ENCODE data around the gene RBFOX2. TPM values are rescaled to one million over a fixed set of nuclear protein-coding genes. Genes with fewer than 3 reads are reported as not detected.
"Not testable (repeated sequence)": the region's sequence is repeated elsewhere in the genome, so short reads cannot be mapped to it uniquely, and the experiment has no call there.

Gene RBFOX2
- polyA plus RNA-seq, 2 of the 4 experiments (the other 2 are of a cell fraction), result 30.3 to 77.7 TPM

DNA sequence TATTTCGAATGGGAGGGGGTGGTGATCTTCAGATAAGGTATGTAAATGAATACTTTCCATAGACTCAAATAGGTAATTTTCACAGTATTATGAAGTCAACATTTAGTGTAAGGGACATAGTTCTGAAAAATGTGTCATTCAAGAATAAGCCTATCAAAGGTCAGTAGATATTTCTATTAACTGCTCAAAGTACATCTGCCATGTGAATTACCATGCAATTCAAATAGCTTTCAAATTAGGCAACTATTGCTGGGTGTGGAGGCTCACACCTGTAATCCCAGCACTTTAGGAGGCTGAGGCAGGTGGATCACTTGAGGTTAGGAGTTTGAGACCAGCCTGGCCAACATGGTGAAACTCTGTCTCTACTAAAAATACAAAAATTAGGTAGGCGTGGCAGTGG, 236.8 kb downstream of the RBFOX2 start:
- H3K4me2 ChIP-seq; H3K27ac ChIP-seq; CTCF ChIA-PET; DNase-seq (ENCODE audit: low read depth in 1 of 2, low spot score in 1 of 2); FAIRE-seq; H3K4me3 ChIP-seq; H3K9me3 ChIP-seq; H3K4me1 ChIP-seq; ATAC-seq; POLR2A ChIA-PET: not testable (repeated sequence)
- WGBS (ENCODE audit: missing lambda C conversion rate), result 93% methylated on average over 2 of the region's 2 CpGs

DNA sequence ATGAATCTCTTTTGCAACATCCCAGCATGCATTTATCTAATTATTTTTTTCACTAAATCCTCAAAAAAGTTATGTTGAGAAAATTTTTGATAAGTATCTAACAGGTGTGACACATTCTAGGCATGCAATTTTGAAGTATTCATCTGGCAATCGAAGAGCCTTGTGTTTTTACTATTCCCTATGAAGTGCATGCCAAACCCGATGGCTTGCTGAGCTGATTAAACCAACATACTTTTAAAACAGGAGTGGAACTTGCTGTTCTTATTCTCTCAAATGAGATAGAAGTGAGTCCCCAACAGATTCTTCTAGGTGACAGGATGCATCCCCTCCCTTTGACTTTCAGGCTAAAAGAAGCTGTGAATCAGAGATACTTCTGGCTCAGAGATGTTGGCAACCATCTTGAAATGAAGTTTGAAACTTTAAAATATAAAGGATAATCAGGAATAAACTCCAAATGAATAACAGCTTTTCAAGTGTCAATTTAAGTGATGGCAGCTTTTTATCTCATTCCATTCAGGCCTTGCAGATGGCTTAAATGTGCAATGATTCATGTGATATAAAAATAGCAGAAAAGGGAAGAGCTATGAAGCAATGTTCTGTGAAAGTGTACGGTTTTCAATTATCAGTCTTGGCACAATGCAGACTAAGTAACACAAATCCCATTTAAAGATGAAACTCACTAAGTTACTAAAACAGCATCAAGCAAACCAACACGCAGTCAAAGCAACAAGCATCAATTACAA, 243.3 kb downstream of the RBFOX2 start:
- H3K4me1 ChIP-seq, result peaks cover 54% of the 10 kb centered on the region
- POLR2A ChIA-PET, result no interaction called here
- WGBS (ENCODE audit: missing lambda C conversion rate), result 69% methylated on average over 4 of the region's 4 CpGs
- H3K4me2 ChIP-seq, result peak overlapping the region; percentile 72; the same call in 1 of the 3 replicates
- no peak for DNase-seq (ENCODE audit: low read depth in 1 of 2, low spot score in 1 of 2)
- no peaks in the 10 kb centered on the region for H3K9me3 ChIP-seq
- CTCF ChIA-PET, result interaction anchor here (0.8 kb wide), 2 partner anchors 32 to 50 kb away, joined by 3 to 5 read pairs; no protein-coding TSS in a partner anchor
- H3K4me3 ChIP-seq, result no peak overlapping the region
- H3K27ac ChIP-seq, result peak overlapping the region; percentile 71 to 87; a peak in 4 of 6 replicates
- no peak for TF ChIP-seq ZNF302 (CRISPR knock-in tag; IDR thresholded peaks at IDR 0.05)
- TF ChIP-seq RFX5 (IDR thresholded peaks at IDR 0.05), result no peak
- TF ChIP-seq TFCP2L1 (CRISPR knock-in tag; IDR thresholded peaks at IDR 0.05), result no peak
- TF ChIP-seq, protein P1, sequence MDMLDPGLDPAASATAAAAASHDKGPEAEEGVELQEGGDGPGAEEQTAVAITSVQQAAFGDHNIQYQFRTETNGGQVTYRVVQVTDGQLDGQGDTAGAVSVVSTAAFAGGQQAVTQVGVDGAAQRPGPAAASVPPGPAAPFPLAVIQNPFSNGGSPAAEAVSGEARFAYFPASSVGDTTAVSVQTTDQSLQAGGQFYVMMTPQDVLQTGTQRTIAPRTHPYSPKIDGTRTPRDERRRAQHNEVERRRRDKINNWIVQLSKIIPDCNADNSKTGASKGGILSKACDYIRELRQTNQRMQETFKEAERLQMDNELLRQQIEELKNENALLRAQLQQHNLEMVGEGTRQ (IDR thresholded peaks at IDR 0.05), result no peak
- no peak for TF ChIP-seq EP300 (IDR thresholded peaks at IDR 0.05)
- no peak for TF ChIP-seq CBX2 (IDR thresholded peaks at IDR 0.05; ENCODE audit: borderline replicate concordance, low read depth)
- TF ChIP-seq JUNB (IDR thresholded peaks at IDR 0.05), result no peak
- no peak for TF ChIP-seq FOXS1 (CRISPR knock-in tag; IDR thresholded peaks at IDR 0.05)
- TF ChIP-seq TP53 (CRISPR knock-in tag; IDR thresholded peaks at IDR 0.05), result no peak
- TF ChIP-seq, protein P2, sequence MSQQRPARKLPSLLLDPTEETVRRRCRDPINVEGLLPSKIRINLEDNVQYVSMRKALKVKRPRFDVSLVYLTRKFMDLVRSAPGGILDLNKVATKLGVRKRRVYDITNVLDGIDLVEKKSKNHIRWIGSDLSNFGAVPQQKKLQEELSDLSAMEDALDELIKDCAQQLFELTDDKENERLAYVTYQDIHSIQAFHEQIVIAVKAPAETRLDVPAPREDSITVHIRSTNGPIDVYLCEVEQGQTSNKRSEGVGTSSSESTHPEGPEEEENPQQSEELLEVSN (IDR thresholded peaks at IDR 0.05; ENCODE audit: borderline replicate concordance, low read depth), result no peak
- TF ChIP-seq EHMT2 (IDR thresholded peaks at IDR 0.05; ENCODE audit: low read depth), result no peak
- TF ChIP-seq, protein P3, sequence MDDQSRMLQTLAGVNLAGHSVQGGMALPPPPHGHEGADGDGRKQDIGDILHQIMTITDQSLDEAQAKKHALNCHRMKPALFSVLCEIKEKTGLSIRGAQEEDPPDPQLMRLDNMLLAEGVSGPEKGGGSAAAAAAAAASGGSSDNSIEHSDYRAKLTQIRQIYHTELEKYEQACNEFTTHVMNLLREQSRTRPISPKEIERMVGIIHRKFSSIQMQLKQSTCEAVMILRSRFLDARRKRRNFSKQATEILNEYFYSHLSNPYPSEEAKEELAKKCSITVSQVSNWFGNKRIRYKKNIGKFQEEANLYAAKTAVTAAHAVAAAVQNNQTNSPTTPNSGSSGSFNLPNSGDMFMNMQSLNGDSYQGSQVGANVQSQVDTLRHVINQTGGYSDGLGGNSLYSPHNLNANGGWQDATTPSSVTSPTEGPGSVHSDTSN (IDR thresholded peaks at IDR 0.05), result no peak
- no peak for FAIRE-seq
- no peak for ATAC-seq

DNA sequence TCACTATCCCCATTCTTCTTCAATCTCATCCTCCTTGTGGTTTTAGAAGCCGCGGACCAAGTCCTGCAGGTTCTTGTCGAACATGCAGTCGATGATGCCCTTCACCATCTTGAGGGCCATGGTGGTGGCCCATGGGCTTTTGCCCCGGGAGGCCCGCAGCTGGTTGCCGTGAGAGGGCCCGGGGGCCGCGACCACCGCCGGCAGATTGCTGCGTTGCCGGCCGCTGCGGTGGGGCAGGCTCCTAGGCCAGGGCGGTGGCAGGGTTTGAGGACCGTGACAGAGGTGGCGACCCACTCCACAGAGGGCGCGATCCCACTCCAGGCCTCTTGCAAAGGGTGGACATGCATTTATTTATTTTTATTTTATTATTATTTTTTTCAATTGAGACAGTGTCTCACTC, 244.0 kb downstream of the RBFOX2 start:
- ChIA-PET CTCF (interaction anchor here (1.0 kb wide), 1 partner anchor 47 kb away, joined by 3 read pairs; no protein-coding TSS in a partner anchor), POLR2A (no interaction called here)
- Histone ChIP-seq H3K4me1 (peaks cover 54% of the 10 kb centered on the region), H3K4me3 (no peak overlapping the region), H3K9me3 (no peaks in the 10 kb centered on the region), H3K4me2 (peak overlapping the region; percentile 72), H3K27ac (peak overlapping the region; percentile 71 to 87)
- over 99% methylated on average over 11 of the region's 21 CpGs for WGBS (ENCODE audit: missing lambda C conversion rate)
- TF ChIP-seq, protein P4, sequence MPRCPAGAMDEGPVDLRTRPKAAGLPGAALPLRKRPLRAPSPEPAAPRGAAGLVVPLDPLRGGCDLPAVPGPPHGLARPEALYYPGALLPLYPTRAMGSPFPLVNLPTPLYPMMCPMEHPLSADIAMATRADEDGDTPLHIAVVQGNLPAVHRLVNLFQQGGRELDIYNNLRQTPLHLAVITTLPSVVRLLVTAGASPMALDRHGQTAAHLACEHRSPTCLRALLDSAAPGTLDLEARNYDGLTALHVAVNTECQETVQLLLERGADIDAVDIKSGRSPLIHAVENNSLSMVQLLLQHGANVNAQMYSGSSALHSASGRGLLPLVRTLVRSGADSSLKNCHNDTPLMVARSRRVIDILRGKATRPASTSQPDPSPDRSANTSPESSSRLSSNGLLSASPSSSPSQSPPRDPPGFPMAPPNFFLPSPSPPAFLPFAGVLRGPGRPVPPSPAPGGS (IDR thresholded peaks at IDR 0.05), result no peak
- no peak for TF ChIP-seq KDM1A (IDR thresholded peaks at IDR 0.05; ENCODE audit: low read depth)
- TF ChIP-seq, protein P5, sequence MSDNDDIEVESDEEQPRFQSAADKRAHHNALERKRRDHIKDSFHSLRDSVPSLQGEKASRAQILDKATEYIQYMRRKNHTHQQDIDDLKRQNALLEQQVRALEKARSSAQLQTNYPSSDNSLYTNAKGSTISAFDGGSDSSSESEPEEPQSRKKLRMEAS (IDR thresholded peaks at IDR 0.05), result no peak
- TF ChIP-seq, protein P6, sequence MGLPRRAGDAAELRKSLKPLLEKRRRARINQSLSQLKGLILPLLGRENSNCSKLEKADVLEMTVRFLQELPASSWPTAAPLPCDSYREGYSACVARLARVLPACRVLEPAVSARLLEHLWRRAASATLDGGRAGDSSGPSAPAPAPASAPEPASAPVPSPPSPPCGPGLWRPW (IDR thresholded peaks at IDR 0.05), result no peak
- TF ChIP-seq ESRRA (IDR thresholded peaks at IDR 0.05; ENCODE audit: borderline replicate concordance, low read length), result no peak
- no peak for TF ChIP-seq CBX8 (IDR thresholded peaks at IDR 0.05)
- TF ChIP-seq CEBPB (IDR thresholded peaks at IDR 0.05), result no peak
- TF ChIP-seq BHLHE40 (IDR thresholded peaks at IDR 0.05; ENCODE audit: low read depth, low read length), result no peak
- TF ChIP-seq TFCP2L1 (CRISPR knock-in tag; IDR thresholded peaks at IDR 0.05), result no peak
- no peak for TF ChIP-seq JUN (IDR thresholded peaks at IDR 0.05)
- no peak for TF ChIP-seq CHD4 (IDR thresholded peaks at IDR 0.05; ENCODE audit: borderline replicate concordance)
- TF ChIP-seq ZFP36 (IDR thresholded peaks at IDR 0.05; ENCODE audit: borderline replicate concordance, partially characterized antibody), result no peak
- TF ChIP-seq GATA3 (IDR thresholded peaks at IDR 0.05; ENCODE audit: borderline replicate concordance), result no peak
- DNase-seq (ENCODE audit: low read depth in 1 of 2, low spot score in 1 of 2) (no peak), FAIRE-seq (no peak), ATAC-seq (no peak; a peak in 1 of 6 replicates)
